HG02798 (cell line): ENCODE measurements around the gene FAM120B.
A peak's percentile ranks its signal among the peaks of the same experiment; 100 is the strongest.
"Not testable (repeated sequence)": the region's sequence is repeated elsewhere in the genome, so short reads cannot be mapped to it uniquely, and the experiment has no call there.

ENCODE experiments used
- ATAC-seq: cut with Tn5 transposase; IDR thresholded peaks from one replicate; pipeline ENCODE4 v1.9.1; 2021; ENCODE audit warnings: mild to moderate bottlenecking; ENCODE audit not compliant: unreplicated experiment, poor library complexity

Gene FAM120B

GRCh38 chr6:170306324-170307079, at the start of gene FAM120B:
FAM120B (plus strand) TSS chr6:170306758; CDS start chr6:170317391, 10,633 bp downstream.
- peak; percentile 99 for ATAC-seq

- ATAC-seq = no peak
Observed at GRCh38 chr6:170257376-170257775, 49.2 kb upstream of the FAM120B start.

GRCh38 chr6:170258407-170258806, 48.2 kb upstream of the FAM120B start:
- ATAC-seq = no peak

- ATAC-seq = no peak
Observed at GRCh38 chr6:170259278-170259677, 47.3 kb upstream of the FAM120B start.

- no peak for ATAC-seq
Observed at GRCh38 chr6:170260686-170261085, 45.9 kb upstream of the FAM120B start.

- ATAC-seq = no peak
Observed at GRCh38 chr6:170261643-170262488, 44.7 kb upstream of the FAM120B start.

GRCh38 chr6:170262489-170263088, 44.0 kb upstream of the FAM120B start:
- ATAC-seq = no peak

GRCh38 chr6:170263410-170263809, 43.1 kb upstream of the FAM120B start:
- ATAC-seq = no peak

- ATAC-seq = no peak
Observed at GRCh38 chr6:170264086-170264485, 42.5 kb upstream of the FAM120B start.

- not testable (repeated sequence) for ATAC-seq
Observed at GRCh38 chr6:170264644-170265043, 41.9 kb upstream of the FAM120B start.

GRCh38 chr6:170265655-170266054, 40.9 kb upstream of the FAM120B start:
- no peak for ATAC-seq

- no peak for ATAC-seq
Observed at GRCh38 chr6:170266061-170266825, 40.3 kb upstream of the FAM120B start.

- no peak for ATAC-seq
Observed at GRCh38 chr6:170267688-170268087, 38.9 kb upstream of the FAM120B start.

- ATAC-seq = no peak
Observed at GRCh38 chr6:170268216-170269129, 38.1 kb upstream of the FAM120B start.

- ATAC-seq = no peak
Observed at GRCh38 chr6:170269151-170269845, 37.3 kb upstream of the FAM120B start.

- no peak for ATAC-seq
Observed at GRCh38 chr6:170269846-170270541, 36.6 kb upstream of the FAM120B start.

GRCh38 chr6:170270984-170271593, 35.5 kb upstream of the FAM120B start:
- ATAC-seq = no peak
